Measurements from ENCODE around the gene PPFIA1. TPM values are rescaled to one million over a fixed set of nuclear protein-coding genes. Genes with fewer than 3 reads are reported as not detected.
A peak's percentile ranks its signal among the peaks of the same experiment; 100 is the strongest.
"Not testable (repeated sequence)": the region's sequence is repeated elsewhere in the genome, so short reads cannot be mapped to it uniquely, and the experiment has no call there.

The PPFIA1 gene
- total RNA-seq, 4 donors from 2014 or later: 46.3 to 51.5 (median 47.2) TPM

- TF ChIP-seq CTCF (IDR thresholded peaks at IDR 0.05): no peak
- no peak for TF ChIP-seq POLR2A (IDR thresholded peaks at IDR 0.05; ENCODE audit: low read depth)
- no peak for TF ChIP-seq EP300 (IDR thresholded peaks at IDR 0.05)
- no peak for TF ChIP-seq POLR2AphosphoS5 (IDR thresholded peaks at IDR 0.05)
- 86% methylated on average over 3 of the region's 3 CpGs for WGBS
- peak overlapping the region; percentile 52 to 72 (median 56) for H3K27ac ChIP-seq (replicated peaks in 1 of 4)
- DNase-seq (ENCODE audit: extremely low spot score): no peak
- H3K4me1 ChIP-seq: peaks cover 15 to 42% (median 27%) of the 10 kb centered on the region in 4 donors
- intact Hi-C loops (cut with DNase I): no loop called here
- no peaks in the 10 kb centered on the region for H3K27me3 ChIP-seq
- no peaks in the 10 kb centered on the region for H3K9me3 ChIP-seq
- no peak overlapping the region for H3K4me3 ChIP-seq
- peaks cover 23 to 77% (median 56%) of the 10 kb centered on the region in 4 donors for H3K36me3 ChIP-seq
These were observed 55.3 kb downstream of the PPFIA1 start for GRCh38 chr11:70325824-70326223.

GRCh38 chr11:70326365-70326811 is 55.9 kb downstream of the PPFIA1 start:
- Histone ChIP-seq H3K27me3 (no peaks in the 10 kb centered on the region), H3K4me3 (peak overlapping the region in 2 of 4 donors; percentile 7 to 13), H3K36me3 (peaks cover 28 to 81% (median 59%) of the 10 kb centered on the region in 4 donors), H3K9me3 (no peaks in the 10 kb centered on the region), H3K4me1 (peaks cover 15 to 42% (median 27%) of the 10 kb centered on the region in 4 donors), H3K27ac (replicated peaks in 1 of 4) (peak overlapping the region; percentile 52 to 72 (median 56))
- intact Hi-C loops (cut with DNase I): no loop called here
- TF ChIP-seq POLR2AphosphoS5 (IDR thresholded peaks at IDR 0.05): peak in 1 of 2 donors; percentile 50
- no peak for TF ChIP-seq EP300 (IDR thresholded peaks at IDR 0.05)
- 37% methylated on average over 6 of the region's 6 CpGs for WGBS
- no peak for DNase-seq (ENCODE audit: extremely low spot score)

- Histone ChIP-seq H3K4me3 (peak overlapping the region in 1 of 4 donors; percentile 7), H3K27me3 (no peaks in the 10 kb centered on the region), H3K4me1 (peaks cover 15 to 42% (median 27%) of the 10 kb centered on the region in 4 donors), H3K27ac (replicated peaks in 1 of 4) (peak overlapping the region; percentile 52 to 72 (median 56)), H3K9me3 (no peaks in the 10 kb centered on the region), H3K36me3 (peaks cover 30 to 82% (median 61%) of the 10 kb centered on the region in 4 donors)
- intact Hi-C loops (cut with DNase I): no loop called here
- 54% methylated on average over 2 of the region's 2 CpGs for WGBS
- TF ChIP-seq EP300 (IDR thresholded peaks at IDR 0.05): no peak
- TF ChIP-seq POLR2A (IDR thresholded peaks at IDR 0.05; ENCODE audit: low read depth): no peak
- no peak for TF ChIP-seq POLR2AphosphoS5 (IDR thresholded peaks at IDR 0.05)
- TF ChIP-seq CTCF (IDR thresholded peaks at IDR 0.05): no peak
- no peak for DNase-seq (ENCODE audit: extremely low spot score)
These were observed 56.3 kb downstream of the PPFIA1 start for GRCh38 chr11:70326833-70327232.

GRCh38 chr11:70327717-70328116 is 57.2 kb downstream of the PPFIA1 start:
- intact Hi-C loops (cut with DNase I): no loop called here
- no peak for TF ChIP-seq EP300 (IDR thresholded peaks at IDR 0.05)
- TF ChIP-seq CTCF (IDR thresholded peaks at IDR 0.05): no peak
- TF ChIP-seq POLR2A (IDR thresholded peaks at IDR 0.05; ENCODE audit: low read depth): no peak
- TF ChIP-seq POLR2AphosphoS5 (IDR thresholded peaks at IDR 0.05): no peak
- Histone ChIP-seq H3K4me1 (peaks cover 15 to 42% (median 27%) of the 10 kb centered on the region in 4 donors), H3K27me3 (no peaks in the 10 kb centered on the region), H3K27ac (replicated peaks in 1 of 4) (peak overlapping the region in 2 of 4 donors; percentile 56 to 72), H3K9me3 (no peaks in the 10 kb centered on the region), H3K4me3 (no peak overlapping the region), H3K36me3 (peaks cover 39 to 81% (median 69%) of the 10 kb centered on the region in 4 donors)
- WGBS: 97% methylated on average over 10 of the region's 10 CpGs
- no peak for DNase-seq (ENCODE audit: extremely low spot score)

- Histone ChIP-seq H3K9me3 (no peaks in the 10 kb centered on the region), H3K27me3 (no peaks in the 10 kb centered on the region), H3K36me3 (peaks cover 47 to 85% (median 78%) of the 10 kb centered on the region in 4 donors), H3K27ac (replicated peaks in 1 of 4) (no peak overlapping the region), H3K4me1 (peaks cover 7 to 37% (median 24%) of the 10 kb centered on the region in 4 donors), H3K4me3 (no peak overlapping the region)
- TF ChIP-seq EP300 (IDR thresholded peaks at IDR 0.05): no peak
- intact Hi-C loops (cut with DNase I): no loop called here
- WGBS: 90% methylated on average over 4 of the region's 4 CpGs
- no peak for DNase-seq (ENCODE audit: extremely low spot score)
These were observed 58.1 kb downstream of the PPFIA1 start for GRCh38 chr11:70328556-70328955.

GRCh38 chr11:70331320-70331843 is 60.9 kb downstream of the PPFIA1 start:
- H3K27ac ChIP-seq (replicated peaks in 1 of 4); H3K9me3 ChIP-seq; DNase-seq (ENCODE audit: extremely low spot score); H3K4me3 ChIP-seq; H3K27me3 ChIP-seq; intact Hi-C loops (cut with DNase I): not testable (repeated sequence)
- H3K4me1 ChIP-seq: peaks cover 0 to 13% (median 6%) of the 10 kb centered on the region in 4 donors
- peaks cover 69 to 97% (median 89%) of the 10 kb centered on the region in 4 donors for H3K36me3 ChIP-seq
- 91% methylated on average over 5 of the region's 5 CpGs for whole genome bisulfite sequencing
